Daoy (cell line): ENCODE measurements around the gene ESF1. TPM values are rescaled to one million over a fixed set of nuclear protein-coding genes. Genes with fewer than 3 reads are reported as not detected.
"Not testable (repeated sequence)": the region's sequence is repeated elsewhere in the genome, so short reads cannot be mapped to it uniquely, and the experiment has no call there.

Source experiments
- DNase-seq: peaks from one replicate; pipeline ENCODE4 v3.0.0-alpha.2; 2015; ENCODE audit warnings: low read depth
- total RNA-seq: library from RNA; depleted of rRNA; stranded (reverse); fragments of >200 nt; shearing (Covaris generic); gene quantifications from 2 replicates; pipeline ENCODE4 v1.2.3, GENCODE V29; 2014

Gene ESF1
- total RNA-seq, 1 experiment from 2014 or later = 16.6 TPM

GRCh38 chr20:13739731-13740649 is 44.7 kb downstream of the ESF1 start:
- DNase-seq = no peak

- DNase-seq = not testable (repeated sequence)
These were observed 46.5 kb downstream of the ESF1 start for GRCh38 chr20:13738187-13738586.

DNA sequence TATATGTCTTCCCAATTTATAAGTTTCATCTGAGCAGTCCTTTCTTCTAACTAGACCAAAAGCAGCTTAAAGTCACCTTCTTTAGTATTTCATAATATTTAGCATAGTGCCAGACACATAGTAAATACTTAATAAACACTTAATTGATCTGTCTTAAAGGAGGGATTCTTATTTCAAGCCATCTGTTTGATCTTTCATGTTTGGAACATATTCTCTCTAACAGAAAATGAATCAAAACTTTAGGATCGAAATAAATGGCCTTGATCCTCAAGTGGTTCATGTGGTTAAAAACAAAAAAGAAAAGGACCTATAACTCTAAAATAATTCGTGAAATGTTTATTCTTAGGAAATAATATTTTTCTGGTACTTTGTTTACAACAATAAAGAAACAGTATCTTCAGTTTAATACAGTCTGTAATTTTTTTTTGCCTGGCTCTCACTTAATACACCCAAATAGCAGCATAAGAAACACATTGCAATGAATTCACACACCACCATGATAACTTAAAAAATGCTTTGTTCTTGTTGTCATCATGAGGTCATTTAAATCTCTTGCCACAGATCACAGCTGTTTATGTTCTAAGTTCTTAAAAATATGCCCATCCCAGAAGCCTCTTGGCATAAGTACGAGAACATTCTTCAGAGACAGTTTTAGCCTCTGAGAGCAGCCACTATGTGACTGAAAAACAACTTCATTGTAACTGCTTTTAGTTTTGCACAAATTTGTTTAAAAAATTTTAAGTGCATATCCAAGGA is 48.1 kb downstream of the ESF1 start:
- no peak for DNase-seq

- no peak for DNase-seq
These were observed 48.9 kb downstream of the ESF1 start for GRCh38 chr20:13735826-13736225.

DNA sequence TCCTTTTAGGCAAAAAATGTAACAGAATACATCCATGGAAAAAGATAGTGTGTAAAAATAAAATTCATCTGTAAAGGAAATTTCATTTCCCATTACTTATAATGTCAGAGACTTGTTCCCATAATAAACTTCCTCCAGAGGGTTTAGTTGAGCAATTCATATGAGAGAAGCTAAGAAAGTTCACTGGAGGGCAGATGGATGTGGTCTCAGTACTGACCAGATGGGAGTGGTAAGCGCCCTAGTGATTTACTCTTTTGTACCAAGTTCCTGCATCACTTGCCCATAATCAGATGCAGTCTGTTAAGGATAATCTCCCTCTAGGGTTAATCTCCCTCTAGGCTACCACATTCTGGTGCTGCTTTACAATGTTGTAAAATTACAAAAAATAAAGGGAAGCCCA is 61.7 kb downstream of the ESF1 start:
- no peak for DNase-seq

DNA sequence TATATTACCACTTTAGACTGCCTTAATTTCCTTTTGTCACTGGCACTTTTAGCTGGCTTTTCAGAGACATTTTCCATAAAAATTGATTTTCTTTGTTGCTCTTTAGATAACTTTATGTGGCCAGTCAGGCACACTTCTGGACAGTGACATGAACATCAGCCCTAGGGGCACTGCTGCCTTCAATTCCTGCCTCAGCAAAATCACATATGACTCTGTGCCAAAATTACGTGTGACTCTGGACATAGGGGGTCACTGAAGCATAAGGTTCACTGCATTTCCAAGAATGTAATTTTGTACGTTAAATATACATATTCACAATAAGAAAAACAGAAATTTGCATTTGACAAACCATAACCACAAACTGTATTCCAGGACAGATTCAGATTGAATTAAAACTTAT is 66.5 kb downstream of the ESF1 start:
- no peak for DNase-seq

- no peak for DNase-seq
These were observed 67.1 kb downstream of the ESF1 start for GRCh38 chr20:13717631-13718044.

DNA sequence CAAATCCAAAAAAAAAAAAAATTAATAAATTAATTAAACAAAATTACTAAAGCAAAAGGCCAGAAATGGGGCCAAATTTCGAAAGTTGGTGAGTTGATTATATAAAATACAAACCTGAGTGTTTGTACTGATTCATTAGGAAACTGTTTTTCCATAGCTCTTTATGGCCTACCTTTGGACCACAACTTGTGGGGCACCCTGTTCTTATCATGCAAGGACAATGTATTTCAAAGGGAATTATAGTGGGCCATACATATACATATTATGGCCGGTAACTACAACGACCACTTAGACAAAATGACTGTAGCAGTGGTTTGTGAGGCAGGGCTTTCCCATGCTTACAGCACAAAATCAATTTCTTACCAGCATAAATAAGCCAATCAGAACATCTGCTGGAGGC is 69.5 kb downstream of the ESF1 start:
- DNase-seq = no peak

- DNase-seq = no peak
These were observed 76.5 kb downstream of the ESF1 start for GRCh38 chr20:13708234-13708633.

GRCh38 chr20:13703265-13703664 is 81.5 kb downstream of the ESF1 start:
- DNase-seq = no peak

GRCh38 chr20:13701486-13701885 is 83.2 kb downstream of the ESF1 start:
- DNase-seq = no peak

- no peak for DNase-seq
These were observed 84.0 kb downstream of the ESF1 start for GRCh38 chr20:13700761-13701160.

- DNase-seq = no peak
These were observed 90.1 kb downstream of the ESF1 start for GRCh38 chr20:13694420-13695150.

- no peak for DNase-seq
These were observed 91.7 kb downstream of the ESF1 start for GRCh38 chr20:13692802-13693736.

- no peak for DNase-seq
These were observed 93.8 kb downstream of the ESF1 start for GRCh38 chr20:13690943-13691342.

GRCh38 chr20:13687815-13688214 is 96.9 kb downstream of the ESF1 start:
- DNase-seq = no peak

DNA sequence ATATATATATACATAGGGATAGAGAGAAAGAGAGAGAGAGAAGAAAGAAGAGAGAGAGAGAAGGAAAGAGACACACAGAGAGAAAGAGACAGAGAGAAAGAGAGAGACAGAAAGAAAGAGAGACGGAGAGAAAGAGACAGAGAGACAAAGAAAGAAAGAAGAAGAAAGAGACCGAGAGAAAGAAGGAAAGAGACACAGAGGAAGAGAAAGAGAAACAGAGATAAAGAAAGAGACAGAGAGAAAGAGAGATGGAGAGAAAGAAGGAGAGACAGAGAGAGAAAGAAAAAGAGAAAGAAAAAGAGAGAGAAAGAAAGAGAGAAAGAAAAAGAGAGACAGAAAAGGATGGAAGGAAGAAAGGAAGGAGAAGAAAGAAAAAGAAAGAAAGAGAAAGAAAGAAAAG is 99.1 kb downstream of the ESF1 start:
- DNase-seq = no peak

- DNase-seq = no peak
These were observed 100.0 kb downstream of the ESF1 start for GRCh38 chr20:13684566-13685222.

DNA sequence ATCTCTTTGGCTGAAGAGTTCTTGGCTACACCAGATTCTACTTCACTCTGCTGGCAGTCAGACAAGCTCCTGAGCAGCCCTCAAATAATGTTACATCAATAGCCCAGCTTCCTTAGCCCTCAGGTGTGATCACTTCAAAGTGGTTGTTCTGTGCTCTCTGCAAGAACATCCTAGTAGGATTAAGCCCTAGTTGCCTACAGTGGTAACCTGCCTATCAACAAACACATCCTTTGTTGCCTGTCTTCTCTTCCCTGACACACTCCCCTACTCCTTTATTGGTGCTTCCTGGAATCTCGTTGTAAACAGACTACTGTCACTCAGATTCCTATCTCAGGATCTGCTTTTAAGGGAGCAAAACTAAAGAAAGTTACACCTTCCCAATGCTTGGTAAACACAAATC is 100.9 kb downstream of the ESF1 start:
- no peak for DNase-seq

GRCh38 chr20:13681248-13682125 is 103.2 kb downstream of the ESF1 start:
- DNase-seq = no peak
